HEK293T (cell line): Measurements from ENCODE around the gene FGFR1OP2.
A peak's percentile ranks its signal among the peaks of the same experiment; 100 is the strongest.

ENCODE experiments used
- CTCF ChIA-PET: fragments of 350-600 bp; formaldehyde crosslinking; extraction: SDS; loops from one replicate; lab custom pipeline; 2021; ENCODE audit warnings: antibody characterized with exemption, inconsistent platforms; lab: Yijun Ruan, JAX
- POLR2A ChIA-PET: fragments of 350-600 bp; formaldehyde crosslinking; extraction: SDS; loops from one replicate; lab custom pipeline; 2020; ENCODE audit warnings: antibody characterized with exemption, inconsistent platforms; lab: Yijun Ruan, JAX
- DNase-seq: peaks from one replicate; pipeline ENCODE4 v3.0.0; 2012; ENCODE audit warnings: mixed read lengths; ENCODE audit errors: extremely low spot score
- ARNT ChIP-seq: fragments of 450-650 bp; IDR thresholded peaks from 2 replicates; pipeline ENCODE4 v1.6.1; 2017; ENCODE audit warnings: mild to moderate bottlenecking
- BHLHE40 ChIP-seq: fragments of 450-650 bp; IDR thresholded peaks from 2 replicates; pipeline ENCODE4 v1.6.1; 2016; ENCODE audit warnings: mild to moderate bottlenecking, moderate library complexity, borderline replicate concordance
- CTBP1 ChIP-seq: fragments of 450-650 bp; IDR thresholded peaks from 2 replicates; pipeline ENCODE4 v1.6.1; 2016; ENCODE audit warnings: borderline replicate concordance
- ELF4 ChIP-seq: fragments of 450-650 bp; IDR thresholded peaks from 2 replicates; pipeline ENCODE4 v1.6.1; 2017; ENCODE audit warnings: antibody characterized with exemption
- FOXA1 ChIP-seq: fragments of 450-650 bp; IDR thresholded peaks from 2 replicates; pipeline ENCODE4 v1.6.1; 2016; ENCODE audit warnings: mild to moderate bottlenecking
- FOXK2 ChIP-seq: fragments of 450-650 bp; IDR thresholded peaks from 2 replicates; pipeline ENCODE4 v1.6.1; 2016; ENCODE audit warnings: mild to moderate bottlenecking
- FOXM1 ChIP-seq: fragments of 450-650 bp; IDR thresholded peaks from 2 replicates; pipeline ENCODE4 v1.6.1; 2017; ENCODE audit warnings: mild to moderate bottlenecking, borderline replicate concordance
- HDGF ChIP-seq: fragments of 450-650 bp; IDR thresholded peaks from 2 replicates; pipeline ENCODE4 v1.6.1; 2017; ENCODE audit warnings: antibody characterized with exemption, borderline replicate concordance
- L3MBTL2 ChIP-seq: fragments of 450-650 bp; conservative IDR thresholded peaks from 2 replicates; pipeline ENCODE4 v1.6.1; 2016; ENCODE audit warnings: mild to moderate bottlenecking
- LEF1 ChIP-seq: fragments of 450-650 bp; IDR thresholded peaks from 2 replicates; pipeline ENCODE4 v1.6.1; 2017; ENCODE audit warnings: mild to moderate bottlenecking, borderline replicate concordance
- NFRKB ChIP-seq: fragments of 450-650 bp; IDR thresholded peaks from 2 replicates; pipeline ENCODE4 v1.6.1; 2016; ENCODE audit warnings: mild to moderate bottlenecking, moderate library complexity
- PKNOX1 ChIP-seq: fragments of 450-650 bp; IDR thresholded peaks from 2 replicates; pipeline ENCODE4 v1.6.1; 2016
- SP1 ChIP-seq: fragments of 450-650 bp; IDR thresholded peaks from 2 replicates; pipeline ENCODE4 v1.6.1; 2017
- SUZ12 ChIP-seq: fragments of 450-650 bp; IDR thresholded peaks from 2 replicates; pipeline ENCODE4 v1.6.1; 2016; ENCODE audit warnings: mild to moderate bottlenecking
- TARDBP ChIP-seq: fragments of 450-650 bp; IDR thresholded peaks from 2 replicates; pipeline ENCODE4 v1.6.1; 2016
- ZNF384 ChIP-seq: fragments of 450-650 bp; IDR thresholded peaks from 2 replicates; pipeline ENCODE4 v1.6.1; 2016

The FGFR1OP2 gene

GRCh38 chr12:27008081-27008480, 69.8 kb downstream of the FGFR1OP2 start:
- ChIA-PET CTCF (no interaction called here), POLR2A (no interaction called here)
- TF ChIP-seq L3MBTL2 (no peak), ARNT (no peak), FOXM1 (no peak), LEF1 (no peak), FOXK2 (no peak)
- DNase-seq, result no peak

GRCh38 chr12:27009881-27010301, 71.6 kb downstream of the FGFR1OP2 start:
- no peak for TF ChIP-seq PKNOX1
- no peak for TF ChIP-seq TARDBP
- no peak for TF ChIP-seq SP1
- ChIA-PET POLR2A (no interaction called here), CTCF (interaction anchor here (0.8 kb wide), 1 partner anchor 297 kb away, joined by 3 read pairs; no protein-coding TSS in a partner anchor)
- no peak for DNase-seq

- DNase-seq, result no peak
- CTCF ChIA-PET, result interaction anchor here (0.7 kb wide), 1 partner anchor 602 kb away, joined by 3 read pairs; no protein-coding TSS in a partner anchor
- POLR2A ChIA-PET, result interaction anchor here (0.8 to 2.4 kb wide), 4 partner anchors 10 to 26 kb away, joined by 3 to 8 read pairs (median 4); partner anchors contain the start of gene MED21
- TF ChIP-seq ARNT (no peak), FOXA1 (no peak), FOXK2 (no peak), ELF4 (no peak), FOXM1 (no peak), SUZ12 (no peak)
Measured at GRCh38 chr12:27012239-27012981, 74.1 kb downstream of the FGFR1OP2 start.

- ChIA-PET CTCF (interaction anchor here (0.7 to 1.3 kb wide), 2 partner anchors 8 to 602 kb away, joined by 3 read pairs; no protein-coding TSS in a partner anchor), POLR2A (interaction anchor here (0.6 to 2.4 kb wide), 5 partner anchors 9 to 45 kb away, joined by 3 to 8 read pairs (median 3); partner anchors contain the start of gene MED21)
- no peak for TF ChIP-seq NFRKB
- no peak for TF ChIP-seq PKNOX1
- TF ChIP-seq ARNT, result no peak
- TF ChIP-seq CTBP1, result no peak
- no peak for TF ChIP-seq TARDBP
- no peak for TF ChIP-seq BHLHE40
- no peak for TF ChIP-seq FOXK2
- TF ChIP-seq FOXM1, result no peak
- no peak for TF ChIP-seq LEF1
- TF ChIP-seq L3MBTL2, result no peak
- TF ChIP-seq SUZ12, result no peak
- no peak for TF ChIP-seq FOXA1
- TF ChIP-seq ZNF384, result no peak
- no peak for TF ChIP-seq ELF4
- TF ChIP-seq HDGF, result no peak
- no peak for TF ChIP-seq SP1
Measured at GRCh38 chr12:27012982-27013255, 74.6 kb downstream of the FGFR1OP2 start.

GRCh38 chr12:27013611-27014084, 75.4 kb downstream of the FGFR1OP2 start:
- ChIA-PET CTCF (interaction anchor here (0.6 to 2.3 kb wide), 5 partner anchors 9 to 292 kb away, joined by 3 to 10 read pairs (median 3); no protein-coding TSS in a partner anchor), POLR2A (interaction anchor here (0.6 to 2.4 kb wide), 6 partner anchors 9 to 78 kb away, joined by 3 to 8 read pairs (median 3); partner anchors contain the start of gene MED21)
- DNase-seq, result no peak
- TF ChIP-seq BHLHE40 (no peak), TARDBP (no peak), ARNT (no peak)

More at GRCh38 chr12:27012982-27013255, 74.6 kb downstream of the FGFR1OP2 start:
- no peak for DNase-seq

GRCh38 chr12:27014085-27014858, 76.0 kb downstream of the FGFR1OP2 start, which contains the start of gene TM7SF3:
TM7SF3 (minus strand) TSS chr12:27014384; CDS start chr12:27014168, 216 bp downstream.
- peak; percentile 89 for DNase-seq
- ChIA-PET POLR2A (interaction anchor here (1.0 to 2.4 kb wide), 5 partner anchors 8 to 78 kb away, joined by 3 to 8 read pairs (median 3); partner anchors contain the start of gene MED21), CTCF (interaction anchor here (0.6 to 2.3 kb wide), 5 partner anchors 10 to 292 kb away, joined by 3 to 10 read pairs (median 3); no protein-coding TSS in a partner anchor)
- TF ChIP-seq NFRKB (no peak), HDGF (no peak), ZNF384 (no peak), L3MBTL2 (no peak), FOXK2 (no peak), TARDBP (no peak), CTBP1 (no peak), ARNT (no peak), SP1 (no peak), ELF4 (no peak), FOXA1 (no peak)
